CD4-positive, alpha-beta T cell (primary cell): ENCODE measurements around the gene PHLDB3. TPM values are rescaled to one million over a fixed set of nuclear protein-coding genes. Genes with fewer than 3 reads are reported as not detected.

Source experiments
- ATAC-seq: fragments of 200-7000 bp; cut with Tn5 transposase; one replicate; pipeline ENCODE4 v1.10.0; 2022; ENCODE audit warnings: mild to moderate bottlenecking; ENCODE audit not compliant: poor library complexity
- CTCF ChIA-PET: fragments of 350-600 bp; sonication (Branson Sonifier 250); formaldehyde crosslinking; loops from one replicate; lab custom pipeline; 2021; ENCODE audit warnings: antibody characterized with exemption, inconsistent platforms; lab: Charles Lee
- POLR2A ChIA-PET: fragments of 350-600 bp; sonication (Branson Sonifier 250); formaldehyde crosslinking; loops from one replicate; lab custom pipeline; 2021; ENCODE audit warnings: antibody characterized with exemption, inconsistent platforms; lab: Charles Lee
- DNase-seq, 14 experiments: peaks; one replicate each; pipeline ENCODE4 v3.0.0-alpha.2; 2013 to 2020; ENCODE audit warnings: mixed read lengths in 2 of 14
- H3K27ac ChIP-seq, 2 donors: one replicate each; pipeline versions ENCODE4 v1.5.1 to v1.7.0; 2013; ENCODE audit warnings: low read length in 2 of 2, low read depth in 1 of 2, mild to moderate bottlenecking in 1 of 2
- H3K27me3 ChIP-seq, 2 experiments: 1 replicate in 1 of 2; 2 replicates in 1 of 2; pipeline versions ENCODE4 v1.6.1 to v1.7.0; 2013; ENCODE audit warnings: low read length in 2 of 2, control low read depth in 1 of 2, mild to moderate bottlenecking in 1 of 2, moderate library complexity in 1 of 2; ENCODE audit not compliant: insufficient read depth in 2 of 2, control insufficient read depth in 1 of 2
- H3K36me3 ChIP-seq: one replicate; pipeline ENCODE4 v1.6.1; 2013; ENCODE audit warnings: low read length, control low read depth; ENCODE audit not compliant: insufficient read depth
- H3K4me1 ChIP-seq: one replicate; pipeline ENCODE4 v1.6.1; 2013; ENCODE audit warnings: low read length, control low read depth; ENCODE audit not compliant: insufficient read depth
- H3K4me3 ChIP-seq: one replicate; pipeline ENCODE4 v1.5.1; 2013; ENCODE audit warnings: mild to moderate bottlenecking, low read length, moderate library complexity
- H3K9me3 ChIP-seq, 2 experiments: 1 replicate in 1 of 2; 2 replicates in 1 of 2; pipeline versions ENCODE4 v1.6.1 to v1.7.0; 2013; ENCODE audit warnings: low read length in 2 of 2, mild to moderate bottlenecking in 2 of 2, control low read depth in 1 of 2, moderate library complexity in 1 of 2; ENCODE audit not compliant: control insufficient read depth in 1 of 2, insufficient read depth in 1 of 2
- H3K27ac Mint-ChIP-seq: one replicate; pipeline ENCODE4 v1.8.0; 2020; ENCODE audit warnings: mixed read lengths
- H3K27me3 Mint-ChIP-seq: one replicate; pipeline ENCODE4 v1.8.0; 2021; ENCODE audit warnings: mixed read lengths
- H3K36me3 Mint-ChIP-seq: one replicate; pipeline ENCODE4 v1.8.0; 2021; ENCODE audit warnings: low read depth, mixed read lengths
- H3K4me1 Mint-ChIP-seq: one replicate; pipeline ENCODE4 v1.8.0; 2021; ENCODE audit warnings: low read depth, mixed read lengths
- H3K4me3 Mint-ChIP-seq: one replicate; pipeline ENCODE4 v1.8.0; 2020; ENCODE audit warnings: mild to moderate bottlenecking, mixed read lengths
- H3K9me3 Mint-ChIP-seq: one replicate; pipeline ENCODE4 v1.8.0; 2020; ENCODE audit warnings: mixed read lengths
- intact Hi-C, 2 experiments: fragments of 100-400 bp; cut with DNase I in 1 of 2; cut with micrococcal nuclease in 1 of 2; formaldehyde crosslinking; loops; one replicate each; pipeline versions ENCODE4 v1.15.1 to v1.9.0; 2023 to 2025; cut with DNase I, micrococcal nuclease
- total RNA-seq, 174 experiments: library from RNA in 2 of 174; stranded (reverse) in 2 of 174; gene quantifications; one replicate each; pipeline ENCODE4 v1.2.3 and lab custom pipeline; 2021 to 2026
- TF ChIP-seq, protein P1 (sequence below): fragments of 200-600 bp; IDR thresholded peaks from one replicate; pipeline ENCODE4 v1.8.0; 2022; ENCODE audit warnings: antibody characterized with exemption, mild to moderate bottlenecking

PHLDB3 gene
- total RNA-seq, 2 experiments from 2014 or later: 75.1 to 77.4 TPM

DNA sequence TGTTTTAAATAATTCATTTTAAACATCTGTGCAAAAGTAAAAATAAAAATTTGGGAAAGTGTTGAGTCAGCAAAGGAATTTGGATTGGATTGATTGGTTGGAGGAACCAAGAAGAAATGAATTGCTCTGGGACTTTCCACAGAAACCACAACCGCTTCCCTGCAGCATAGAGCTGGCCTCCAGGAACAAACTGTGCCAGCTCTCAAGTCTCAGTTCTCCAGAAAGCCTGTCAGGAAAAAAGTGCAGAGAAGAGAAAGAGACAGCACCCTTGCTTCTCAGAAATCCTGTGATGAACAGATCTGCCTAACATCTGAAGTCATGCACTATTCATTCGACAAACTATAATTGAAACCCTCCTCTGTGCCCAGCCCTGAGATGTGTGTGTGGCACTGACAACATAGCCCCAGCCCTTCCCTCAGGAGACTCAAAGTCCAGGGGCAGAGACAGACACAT lies 54.0 kb downstream of the PHLDB3 start:
- POLR2A ChIA-PET: interaction anchor here (0.7 kb wide), 1 partner anchor 69 kb away, joined by 3 read pairs; no protein-coding TSS in a partner anchor
- Mint-ChIP-seq H3K4me3 (no peak overlapping the region), H3K27me3 (no peaks in the 10 kb centered on the region), H3K4me1 (peaks cover 20% of the 10 kb centered on the region), H3K27ac (no peak overlapping the region), H3K9me3 (no peaks in the 10 kb centered on the region), H3K36me3 (no peaks in the 10 kb centered on the region)
- CTCF ChIA-PET: no interaction called here
- Histone ChIP-seq H3K27ac (no peak overlapping the region), H3K9me3 (no peaks in the 10 kb centered on the region), H3K4me3 (no peak overlapping the region), H3K4me1 (peaks cover 11% of the 10 kb centered on the region), H3K36me3 (no peaks in the 10 kb centered on the region), H3K27me3 (no peaks in the 10 kb centered on the region)
- intact Hi-C loops: no loop called here
- TF ChIP-seq, protein P1, sequence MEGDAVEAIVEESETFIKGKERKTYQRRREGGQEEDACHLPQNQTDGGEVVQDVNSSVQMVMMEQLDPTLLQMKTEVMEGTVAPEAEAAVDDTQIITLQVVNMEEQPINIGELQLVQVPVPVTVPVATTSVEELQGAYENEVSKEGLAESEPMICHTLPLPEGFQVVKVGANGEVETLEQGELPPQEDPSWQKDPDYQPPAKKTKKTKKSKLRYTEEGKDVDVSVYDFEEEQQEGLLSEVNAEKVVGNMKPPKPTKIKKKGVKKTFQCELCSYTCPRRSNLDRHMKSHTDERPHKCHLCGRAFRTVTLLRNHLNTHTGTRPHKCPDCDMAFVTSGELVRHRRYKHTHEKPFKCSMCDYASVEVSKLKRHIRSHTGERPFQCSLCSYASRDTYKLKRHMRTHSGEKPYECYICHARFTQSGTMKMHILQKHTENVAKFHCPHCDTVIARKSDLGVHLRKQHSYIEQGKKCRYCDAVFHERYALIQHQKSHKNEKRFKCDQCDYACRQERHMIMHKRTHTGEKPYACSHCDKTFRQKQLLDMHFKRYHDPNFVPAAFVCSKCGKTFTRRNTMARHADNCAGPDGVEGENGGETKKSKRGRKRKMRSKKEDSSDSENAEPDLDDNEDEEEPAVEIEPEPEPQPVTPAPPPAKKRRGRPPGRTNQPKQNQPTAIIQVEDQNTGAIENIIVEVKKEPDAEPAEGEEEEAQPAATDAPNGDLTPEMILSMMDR: no peak
- peak in 1 of 14 experiments; percentile 36 for DNase-seq
- no peak for ATAC-seq

DNA sequence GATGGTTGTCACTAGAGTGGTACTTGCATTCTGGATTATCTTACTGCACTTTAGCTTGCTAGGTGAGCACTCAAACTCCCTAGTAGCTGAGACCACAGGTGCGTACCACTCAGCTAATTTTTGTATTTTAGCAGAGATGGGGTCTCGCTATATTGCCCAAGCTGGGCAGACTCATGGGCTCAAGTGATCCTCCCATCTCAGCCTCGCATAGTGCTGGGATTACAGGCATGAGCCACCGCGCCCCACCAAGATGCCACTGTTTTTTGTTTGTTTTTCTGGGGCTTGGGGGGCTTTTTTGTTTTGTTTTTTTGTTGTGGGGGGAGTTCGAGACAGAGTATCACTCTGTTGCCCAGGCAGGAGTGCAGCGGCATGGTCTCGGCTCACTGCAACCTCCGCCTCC lies 56.9 kb downstream of the PHLDB3 start:
- no peak overlapping the region for H3K27ac ChIP-seq
- CTCF ChIA-PET: interaction anchor here (0.6 to 5.1 kb wide), 24 partner anchors 9 to 215 kb away, joined by 3 to 96 read pairs (median 6); partner anchors contain the start of genes LYPD3, PHLDB3 and ZNF575
- Mint-ChIP-seq H3K36me3 (no peaks in the 10 kb centered on the region), H3K4me3 (no peak overlapping the region), H3K4me1 (peaks cover 36% of the 10 kb centered on the region), H3K27ac (no peak overlapping the region), H3K27me3 (no peaks in the 10 kb centered on the region), H3K9me3 (no peaks in the 10 kb centered on the region)
- H3K36me3 ChIP-seq: no peaks in the 10 kb centered on the region
- intact Hi-C loops: loop anchor here (1.0 to 5.0 kb wide), 7 partner anchors 15 to 148 kb away; partner anchors contain the start of gene PHLDB3 (in 2 of the 2)
- ATAC-seq (no peak), DNase-seq (no peak)
- POLR2A ChIA-PET: interaction anchor here (0.9 to 2.7 kb wide), 14 partner anchors 9 to 148 kb away, joined by 3 to 67 read pairs (median 6); partner anchors contain the start of genes IRGQ, PHLDB3 and ZNF576
- H3K4me1 ChIP-seq: peaks cover 19% of the 10 kb centered on the region
- H3K9me3 ChIP-seq: no peaks in the 10 kb centered on the region
- TF ChIP-seq, protein P1: no peak
- H3K4me3 ChIP-seq: no peak overlapping the region
- H3K27me3 ChIP-seq: no peaks in the 10 kb centered on the region

DNA sequence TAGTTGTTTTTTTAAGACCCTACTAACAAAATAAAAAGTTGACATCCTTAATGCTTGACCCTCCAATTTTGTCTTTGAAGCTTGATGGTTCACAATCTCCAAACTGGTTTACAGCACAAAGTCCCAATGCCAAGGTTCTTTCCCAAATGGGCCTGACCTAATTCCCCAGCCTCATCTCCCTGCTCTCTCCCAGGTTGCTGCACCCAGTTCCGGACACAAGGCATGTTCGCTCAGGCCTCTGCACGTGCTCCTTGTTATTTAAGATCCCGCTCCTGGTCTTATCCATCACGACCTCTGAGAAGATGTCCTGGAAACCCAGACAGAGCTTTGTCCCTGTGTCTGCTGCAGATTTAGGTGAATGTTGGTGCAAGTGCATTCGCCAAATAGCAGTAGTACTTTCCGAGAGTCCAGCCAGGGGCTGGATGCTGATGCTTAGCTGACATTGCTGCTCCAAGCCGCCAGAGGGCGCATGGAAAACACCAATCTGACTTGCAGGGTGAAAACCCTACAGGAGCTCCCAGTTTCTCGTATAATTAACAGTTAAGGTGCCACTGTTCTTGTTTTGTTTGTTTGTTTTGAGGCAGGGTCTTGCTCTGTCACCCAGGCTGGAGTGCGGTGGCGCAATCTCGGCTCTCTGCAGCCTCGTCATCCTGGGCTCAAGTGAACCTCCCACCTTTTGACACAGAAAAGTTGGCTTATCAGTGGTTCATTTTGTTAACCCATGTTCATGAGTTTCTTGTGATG lies 57.6 kb downstream of the PHLDB3 start:
- H3K27ac Mint-ChIP-seq: peak overlapping the region; percentile 81
- DNase-seq (peak; percentile 74 to 91 (median 79)), ATAC-seq (peak; percentile 86)

More for the DNA sequence above, 57.6 kb downstream of the PHLDB3 start:
- ChIA-PET POLR2A (interaction anchor here (0.5 to 2.7 kb wide), 15 partner anchors 8 to 149 kb away, joined by 3 to 67 read pairs (median 5); partner anchors contain the start of genes IRGQ, PHLDB3 and ZNF576), CTCF (interaction anchor here (0.6 to 5.1 kb wide), 24 partner anchors 10 to 216 kb away, joined by 3 to 96 read pairs (median 6); partner anchors contain the start of genes LYPD3, PHLDB3 and ZNF575)
- Histone ChIP-seq H3K4me1 (peaks cover 19% of the 10 kb centered on the region), H3K4me3 (no peak overlapping the region), H3K36me3 (no peaks in the 10 kb centered on the region), H3K9me3 (no peaks in the 10 kb centered on the region), H3K27ac (no peak overlapping the region), H3K27me3 (no peaks in the 10 kb centered on the region)
- H3K4me3 Mint-ChIP-seq: no peak overlapping the region
- no peaks in the 10 kb centered on the region for H3K27me3 Mint-ChIP-seq
- peaks cover 39% of the 10 kb centered on the region for H3K4me1 Mint-ChIP-seq
- H3K9me3 Mint-ChIP-seq: no peaks in the 10 kb centered on the region
- TF ChIP-seq, protein P1: peak; percentile 97
- intact Hi-C loops: loop anchor here (1.0 to 5.0 kb wide), 7 partner anchors 14 to 148 kb away; partner anchors contain the start of gene PHLDB3 (in 2 of the 2)
- no peaks in the 10 kb centered on the region for H3K36me3 Mint-ChIP-seq
